Measurements from ENCODE around the gene TDRD9. TPM values are rescaled to one million over a fixed set of nuclear protein-coding genes. Genes with fewer than 3 reads are reported as not detected.

TDRD9 gene
- total and polyA plus RNA-seq, 2 experiments from 2014 or later, result 0.24 TPM; not detected in 1

- no peak for TF ChIP-seq REST (IDR thresholded peaks at IDR 0.05; ENCODE audit: unreplicated experiment)
- TF ChIP-seq JUNB (IDR thresholded peaks at IDR 0.05; ENCODE audit: unreplicated experiment), result no peak
- TF ChIP-seq, protein P1, sequence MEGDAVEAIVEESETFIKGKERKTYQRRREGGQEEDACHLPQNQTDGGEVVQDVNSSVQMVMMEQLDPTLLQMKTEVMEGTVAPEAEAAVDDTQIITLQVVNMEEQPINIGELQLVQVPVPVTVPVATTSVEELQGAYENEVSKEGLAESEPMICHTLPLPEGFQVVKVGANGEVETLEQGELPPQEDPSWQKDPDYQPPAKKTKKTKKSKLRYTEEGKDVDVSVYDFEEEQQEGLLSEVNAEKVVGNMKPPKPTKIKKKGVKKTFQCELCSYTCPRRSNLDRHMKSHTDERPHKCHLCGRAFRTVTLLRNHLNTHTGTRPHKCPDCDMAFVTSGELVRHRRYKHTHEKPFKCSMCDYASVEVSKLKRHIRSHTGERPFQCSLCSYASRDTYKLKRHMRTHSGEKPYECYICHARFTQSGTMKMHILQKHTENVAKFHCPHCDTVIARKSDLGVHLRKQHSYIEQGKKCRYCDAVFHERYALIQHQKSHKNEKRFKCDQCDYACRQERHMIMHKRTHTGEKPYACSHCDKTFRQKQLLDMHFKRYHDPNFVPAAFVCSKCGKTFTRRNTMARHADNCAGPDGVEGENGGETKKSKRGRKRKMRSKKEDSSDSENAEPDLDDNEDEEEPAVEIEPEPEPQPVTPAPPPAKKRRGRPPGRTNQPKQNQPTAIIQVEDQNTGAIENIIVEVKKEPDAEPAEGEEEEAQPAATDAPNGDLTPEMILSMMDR (conservative IDR thresholded peaks at IDR 0.05; ENCODE audit: low read depth in 2 of 2), result no peak
Observed at GRCh38 chr14:103994535-103995184, 66.4 kb downstream of the TDRD9 start (continued).

GRCh38 chr14:103995876-103996275 lies 67.6 kb downstream of the TDRD9 start:
- ATAC-seq, result no peak
- peaks cover 9% of the 10 kb centered on the region; the same call in 1 of the 2 replicates for H3K4me1 ChIP-seq (ENCODE audit: insufficient read depth)
- no peaks in the 10 kb centered on the region for H3K9me2 ChIP-seq (ENCODE audit: insufficient read depth)
- 0 out of 2 replicates have a peak overlapping the region, but pooled peaks have one; percentile 52 for H2AFZ ChIP-seq
- H3K27me3 ChIP-seq (ENCODE audit: insufficient read depth), result no peaks in the 10 kb centered on the region
- H3K36me3 ChIP-seq (ENCODE audit: insufficient read depth), result no peaks in the 10 kb centered on the region
- no peak for DNase-seq (ENCODE audit: low spot score)
- Mint-ChIP-seq H3K27me3 (ENCODE audit: insufficient read depth, low read depth, poor library complexity) (no peaks in the 10 kb centered on the region), H3K4me1 (peaks cover 5% of the 10 kb centered on the region; the same call in 2 of the 3 replicates), H3K9me3 (no peaks in the 10 kb centered on the region), H3K36me3 (ENCODE audit: low read depth) (no peaks in the 10 kb centered on the region), H3K27ac (no peak overlapping the region), H3K4me3 (no peak overlapping the region)
- no peak overlapping the region for H3K27ac ChIP-seq (ENCODE audit: low read depth)
- no peaks in the 10 kb centered on the region for H3K79me2 ChIP-seq (replicated peaks; ENCODE audit: insufficient read depth)
- no peak overlapping the region for H3K4me3 ChIP-seq
- H4K20me1 ChIP-seq (replicated peaks; ENCODE audit: insufficient read depth), result no peaks in the 10 kb centered on the region
- no peak overlapping the region for H3K4me2 ChIP-seq
- no peaks in the 10 kb centered on the region for H3F3A ChIP-seq (replicated peaks; ENCODE audit: low read depth)
- TF ChIP-seq, protein P1 (conservative IDR thresholded peaks at IDR 0.05; ENCODE audit: low read depth in 2 of 2), result no peak
- no peak for TF ChIP-seq ZNF331 (CRISPR knock-in tag; IDR thresholded peaks at IDR 0.05; ENCODE audit: low read depth)
- no peak for TF ChIP-seq ZNF114 (CRISPR knock-in tag; IDR thresholded peaks at IDR 0.05)
- TF ChIP-seq, protein P2, sequence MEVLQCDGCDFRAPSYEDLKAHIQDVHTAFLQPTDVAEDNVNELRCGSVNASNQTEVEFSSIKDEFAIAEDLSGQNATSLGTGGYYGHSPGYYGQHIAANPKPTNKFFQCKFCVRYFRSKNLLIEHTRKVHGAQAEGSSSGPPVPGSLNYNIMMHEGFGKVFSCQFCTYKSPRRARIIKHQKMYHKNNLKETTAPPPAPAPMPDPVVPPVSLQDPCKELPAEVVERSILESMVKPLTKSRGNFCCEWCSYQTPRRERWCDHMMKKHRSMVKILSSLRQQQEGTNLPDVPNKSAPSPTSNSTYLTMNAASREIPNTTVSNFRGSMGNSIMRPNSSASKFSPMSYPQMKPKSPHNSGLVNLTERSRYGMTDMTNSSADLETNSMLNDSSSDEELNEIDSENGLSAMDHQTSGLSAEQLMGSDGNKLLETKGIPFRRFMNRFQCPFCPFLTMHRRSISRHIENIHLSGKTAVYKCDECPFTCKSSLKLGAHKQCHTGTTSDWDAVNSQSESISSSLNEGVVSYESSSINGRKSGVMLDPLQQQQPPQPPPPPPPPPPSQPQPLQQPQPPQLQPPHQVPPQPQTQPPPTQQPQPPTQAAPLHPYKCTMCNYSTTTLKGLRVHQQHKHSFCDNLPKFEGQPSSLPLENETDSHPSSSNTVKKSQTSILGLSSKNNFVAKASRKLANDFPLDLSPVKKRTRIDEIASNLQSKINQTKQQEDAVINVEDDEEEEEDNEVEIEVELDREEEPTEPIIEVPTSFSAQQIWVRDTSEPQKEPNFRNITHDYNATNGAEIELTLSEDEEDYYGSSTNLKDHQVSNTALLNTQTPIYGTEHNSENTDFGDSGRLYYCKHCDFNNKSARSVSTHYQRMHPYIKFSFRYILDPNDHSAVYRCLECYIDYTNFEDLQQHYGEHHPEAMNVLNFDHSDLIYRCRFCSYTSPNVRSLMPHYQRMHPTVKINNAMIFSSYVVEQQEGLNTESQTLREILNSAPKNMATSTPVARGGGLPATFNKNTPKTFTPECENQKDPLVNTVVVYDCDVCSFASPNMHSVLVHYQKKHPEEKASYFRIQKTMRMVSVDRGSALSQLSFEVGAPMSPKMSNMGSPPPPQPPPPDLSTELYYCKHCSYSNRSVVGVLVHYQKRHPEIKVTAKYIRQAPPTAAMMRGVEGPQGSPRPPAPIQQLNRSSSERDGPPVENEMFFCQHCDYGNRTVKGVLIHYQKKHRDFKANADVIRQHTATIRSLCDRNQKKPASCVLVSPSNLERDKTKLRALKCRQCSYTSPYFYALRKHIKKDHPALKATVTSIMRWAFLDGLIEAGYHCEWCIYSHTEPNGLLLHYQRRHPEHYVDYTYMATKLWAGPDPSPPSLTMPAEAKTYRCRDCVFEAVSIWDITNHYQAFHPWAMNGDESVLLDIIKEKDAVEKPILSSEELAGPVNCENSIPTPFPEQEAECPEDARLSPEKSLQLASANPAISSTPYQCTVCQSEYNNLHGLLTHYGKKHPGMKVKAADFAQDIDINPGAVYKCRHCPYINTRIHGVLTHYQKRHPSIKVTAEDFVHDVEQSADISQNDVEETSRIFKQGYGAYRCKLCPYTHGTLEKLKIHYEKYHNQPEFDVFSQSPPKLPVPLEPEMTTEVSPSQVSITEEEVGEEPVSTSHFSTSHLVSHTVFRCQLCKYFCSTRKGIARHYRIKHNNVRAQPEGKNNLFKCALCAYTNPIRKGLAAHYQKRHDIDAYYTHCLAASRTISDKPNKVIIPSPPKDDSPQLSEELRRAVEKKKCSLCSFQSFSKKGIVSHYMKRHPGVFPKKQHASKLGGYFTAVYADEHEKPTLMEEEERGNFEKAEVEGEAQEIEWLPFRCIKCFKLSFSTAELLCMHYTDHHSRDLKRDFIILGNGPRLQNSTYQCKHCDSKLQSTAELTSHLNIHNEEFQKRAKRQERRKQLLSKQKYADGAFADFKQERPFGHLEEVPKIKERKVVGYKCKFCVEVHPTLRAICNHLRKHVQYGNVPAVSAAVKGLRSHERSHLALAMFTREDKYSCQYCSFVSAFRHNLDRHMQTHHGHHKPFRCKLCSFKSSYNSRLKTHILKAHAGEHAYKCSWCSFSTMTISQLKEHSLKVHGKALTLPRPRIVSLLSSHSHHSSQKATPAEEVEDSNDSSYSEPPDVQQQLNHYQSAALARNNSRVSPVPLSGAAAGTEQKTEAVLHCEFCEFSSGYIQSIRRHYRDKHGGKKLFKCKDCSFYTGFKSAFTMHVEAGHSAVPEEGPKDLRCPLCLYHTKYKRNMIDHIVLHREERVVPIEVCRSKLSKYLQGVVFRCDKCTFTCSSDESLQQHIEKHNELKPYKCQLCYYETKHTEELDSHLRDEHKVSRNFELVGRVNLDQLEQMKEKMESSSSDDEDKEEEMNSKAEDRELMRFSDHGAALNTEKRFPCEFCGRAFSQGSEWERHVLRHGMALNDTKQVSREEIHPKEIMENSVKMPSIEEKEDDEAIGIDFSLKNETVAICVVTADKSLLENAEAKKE (CRISPR knock-in tag; IDR thresholded peaks at IDR 0.05), result no peak
- no peak for TF ChIP-seq CREB1 (CRISPR knock-in tag; IDR thresholded peaks at IDR 0.05; ENCODE audit: low read depth)
- no peak for TF ChIP-seq EZH2 (IDR thresholded peaks at IDR 0.05; ENCODE audit: low read depth, unreplicated experiment)
- no peak for TF ChIP-seq NANOG (IDR thresholded peaks at IDR 0.05; ENCODE audit: borderline replicate concordance)
- no peak for TF ChIP-seq POLR2AphosphoS5 (IDR thresholded peaks at IDR 0.05; ENCODE audit: low read depth)

Measured in GM23338 (cell line).